Measurements from ENCODE around the gene SGSM2. TPM values are rescaled to one million over a fixed set of nuclear protein-coding genes. Genes with fewer than 3 reads are reported as not detected.

The SGSM2 gene
- total RNA-seq, 4 donors from 2014 or later, result 14.8 to 65.6 (median 30.5) TPM

DNA sequence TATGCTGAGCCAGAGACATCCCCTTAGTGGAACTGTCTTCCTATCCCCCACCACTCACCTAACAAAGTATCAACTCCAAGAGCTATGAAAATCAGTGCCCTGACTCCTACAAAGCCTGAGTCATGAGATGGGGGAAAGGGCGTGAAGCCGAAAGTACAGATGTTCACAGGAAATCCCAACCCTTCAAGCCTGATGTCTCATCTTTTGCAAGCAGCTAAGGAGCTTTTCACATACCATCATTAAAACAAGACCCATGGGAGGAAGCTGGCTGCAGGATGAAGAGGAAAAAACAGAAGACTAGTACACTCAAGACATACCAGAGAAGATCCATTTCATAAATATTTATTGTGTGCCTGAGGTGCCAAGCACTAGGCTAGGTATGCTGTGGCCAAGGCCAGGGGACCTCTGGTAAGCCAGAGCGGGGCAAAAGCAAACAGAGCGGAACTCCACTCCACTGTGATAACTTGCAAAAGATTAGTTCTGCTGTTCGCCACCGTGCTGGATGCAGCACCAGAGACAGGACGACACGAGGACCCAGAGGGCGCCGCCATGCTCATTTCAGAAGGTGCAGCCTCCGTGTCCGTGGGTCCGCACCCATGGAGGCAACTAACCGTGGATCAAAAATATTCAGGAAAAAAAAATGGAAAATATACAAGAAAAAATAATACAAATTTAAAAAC lies 68.1 kb downstream of the SGSM2 start:
- TF ChIP-seq, protein P1, sequence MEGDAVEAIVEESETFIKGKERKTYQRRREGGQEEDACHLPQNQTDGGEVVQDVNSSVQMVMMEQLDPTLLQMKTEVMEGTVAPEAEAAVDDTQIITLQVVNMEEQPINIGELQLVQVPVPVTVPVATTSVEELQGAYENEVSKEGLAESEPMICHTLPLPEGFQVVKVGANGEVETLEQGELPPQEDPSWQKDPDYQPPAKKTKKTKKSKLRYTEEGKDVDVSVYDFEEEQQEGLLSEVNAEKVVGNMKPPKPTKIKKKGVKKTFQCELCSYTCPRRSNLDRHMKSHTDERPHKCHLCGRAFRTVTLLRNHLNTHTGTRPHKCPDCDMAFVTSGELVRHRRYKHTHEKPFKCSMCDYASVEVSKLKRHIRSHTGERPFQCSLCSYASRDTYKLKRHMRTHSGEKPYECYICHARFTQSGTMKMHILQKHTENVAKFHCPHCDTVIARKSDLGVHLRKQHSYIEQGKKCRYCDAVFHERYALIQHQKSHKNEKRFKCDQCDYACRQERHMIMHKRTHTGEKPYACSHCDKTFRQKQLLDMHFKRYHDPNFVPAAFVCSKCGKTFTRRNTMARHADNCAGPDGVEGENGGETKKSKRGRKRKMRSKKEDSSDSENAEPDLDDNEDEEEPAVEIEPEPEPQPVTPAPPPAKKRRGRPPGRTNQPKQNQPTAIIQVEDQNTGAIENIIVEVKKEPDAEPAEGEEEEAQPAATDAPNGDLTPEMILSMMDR (IDR thresholded peaks at IDR 0.05; ENCODE audit: low read depth), result no peak

DNA sequence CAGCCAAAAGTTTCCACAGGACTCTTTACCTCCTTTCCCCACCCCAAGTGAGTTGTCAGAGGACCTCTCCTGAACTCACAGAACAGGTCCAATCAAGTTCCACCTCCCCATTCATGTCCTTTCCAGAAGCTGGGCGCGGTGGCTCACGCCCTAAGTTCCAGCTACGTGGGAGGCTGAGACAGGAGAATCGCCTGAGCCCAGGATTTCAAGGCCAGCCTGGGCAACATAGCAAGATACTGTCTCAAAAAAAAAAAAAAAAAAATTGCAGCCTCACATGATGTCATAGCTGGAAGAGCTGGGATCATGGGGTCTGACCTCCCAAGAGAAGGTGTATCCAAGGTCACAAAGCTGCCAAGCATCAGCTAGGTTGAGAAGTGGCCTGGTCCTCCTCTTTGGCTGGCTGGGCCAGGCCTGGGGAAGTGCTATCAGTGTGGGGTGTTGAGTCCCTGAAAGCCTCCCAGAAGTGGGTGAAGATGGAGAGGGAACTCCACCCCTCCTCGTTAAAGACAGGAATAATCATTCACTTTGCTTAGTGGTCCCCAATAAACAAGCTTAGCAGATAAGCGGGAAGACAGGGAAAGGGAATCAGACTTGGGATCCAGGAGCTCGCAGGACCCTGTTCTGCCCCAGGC lies 69.1 kb downstream of the SGSM2 start:
- TF ChIP-seq, protein P1 (IDR thresholded peaks at IDR 0.05; ENCODE audit: low read depth), result no peak

DNA sequence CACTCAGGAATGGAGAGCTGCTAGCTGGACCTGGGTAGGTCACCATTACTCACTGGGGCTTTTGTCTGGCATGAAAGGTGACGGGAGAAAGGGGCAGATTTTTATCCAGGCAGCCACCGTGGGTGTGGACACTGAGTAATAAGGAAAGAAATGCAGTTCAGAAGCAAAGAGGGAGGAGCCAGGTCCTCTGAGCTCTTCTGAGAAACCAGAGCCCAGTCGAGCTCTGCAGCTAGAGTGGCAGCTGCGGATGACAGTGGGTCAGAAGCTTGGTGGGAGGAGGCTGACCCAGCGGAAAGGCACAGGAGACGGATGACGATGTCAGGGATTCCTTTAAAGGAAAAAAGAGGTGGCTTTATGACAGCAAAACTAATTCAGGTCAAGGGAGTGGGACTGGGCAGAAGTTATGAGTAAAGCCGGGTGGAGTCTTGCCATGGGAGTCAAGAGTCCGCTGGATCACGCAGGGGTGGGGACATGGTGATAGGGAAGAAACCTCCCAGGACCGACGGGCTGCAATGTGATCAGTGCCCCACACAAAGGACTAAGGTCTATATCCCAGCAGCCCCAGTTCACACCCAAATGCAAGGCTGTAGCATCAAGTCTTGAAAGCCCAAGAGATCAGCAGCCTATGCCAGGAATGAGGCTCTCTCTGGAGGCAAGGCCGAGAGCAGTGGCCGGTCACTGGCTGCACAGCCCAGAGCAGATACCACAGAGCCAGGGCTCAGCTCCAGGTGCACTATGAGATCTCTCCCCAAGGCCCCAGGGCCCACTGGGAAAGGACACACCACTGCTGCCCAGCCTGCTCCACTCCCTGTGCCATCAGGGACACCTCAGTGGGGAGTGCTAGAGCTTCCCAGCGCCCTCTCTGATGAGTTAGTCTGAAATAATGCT lies 69.8 kb downstream of the SGSM2 start:
- TF ChIP-seq, protein P1 (IDR thresholded peaks at IDR 0.05; ENCODE audit: low read depth), result no peak

DNA sequence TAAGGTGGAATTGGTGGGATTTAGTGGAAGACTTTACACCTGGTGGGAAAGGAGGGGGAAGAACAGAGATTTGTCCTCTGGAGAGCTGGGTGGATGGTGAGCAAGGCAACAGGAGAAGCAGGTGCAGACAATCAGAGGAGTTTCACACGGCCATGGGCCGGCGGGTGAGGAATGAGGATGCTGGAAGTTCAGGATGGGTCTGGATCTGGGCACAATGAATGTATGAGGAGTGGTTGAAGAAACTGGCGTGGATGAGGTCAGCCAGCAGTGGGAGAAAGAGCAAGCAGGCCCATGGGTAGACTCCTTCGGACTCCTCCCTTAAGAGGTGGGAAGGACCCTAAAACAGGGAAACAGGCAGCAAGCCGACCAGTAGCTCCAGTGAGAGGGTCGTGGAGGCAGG lies 73.7 kb downstream of the SGSM2 start:
- TF ChIP-seq, protein P1 (IDR thresholded peaks at IDR 0.05; ENCODE audit: low read depth), result no peak

DNA sequence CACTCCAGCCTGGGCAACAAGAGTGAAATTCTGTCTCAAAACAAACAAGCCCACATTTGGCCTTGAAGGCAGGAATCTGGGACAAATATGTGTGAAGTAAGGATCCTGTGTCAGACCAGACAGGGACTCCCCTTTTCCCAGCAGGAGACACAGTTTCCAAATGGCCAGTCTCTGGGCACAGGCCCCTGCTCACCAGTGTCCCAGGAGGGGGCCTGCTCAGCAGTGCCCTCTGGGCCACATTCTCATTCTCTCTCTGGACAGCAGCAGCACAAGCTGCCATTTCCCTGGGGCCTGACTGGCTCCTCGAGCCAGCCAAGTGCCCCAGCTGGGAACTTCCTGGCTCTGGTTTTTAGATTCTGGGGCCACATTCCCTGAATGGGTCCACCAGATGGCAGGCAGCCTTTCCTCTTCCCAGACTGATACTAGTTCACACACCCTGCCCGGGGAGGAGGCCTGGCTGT lies 75.3 kb downstream of the SGSM2 start:
- TF ChIP-seq, protein P1 (IDR thresholded peaks at IDR 0.05; ENCODE audit: low read depth), result no peak

DNA sequence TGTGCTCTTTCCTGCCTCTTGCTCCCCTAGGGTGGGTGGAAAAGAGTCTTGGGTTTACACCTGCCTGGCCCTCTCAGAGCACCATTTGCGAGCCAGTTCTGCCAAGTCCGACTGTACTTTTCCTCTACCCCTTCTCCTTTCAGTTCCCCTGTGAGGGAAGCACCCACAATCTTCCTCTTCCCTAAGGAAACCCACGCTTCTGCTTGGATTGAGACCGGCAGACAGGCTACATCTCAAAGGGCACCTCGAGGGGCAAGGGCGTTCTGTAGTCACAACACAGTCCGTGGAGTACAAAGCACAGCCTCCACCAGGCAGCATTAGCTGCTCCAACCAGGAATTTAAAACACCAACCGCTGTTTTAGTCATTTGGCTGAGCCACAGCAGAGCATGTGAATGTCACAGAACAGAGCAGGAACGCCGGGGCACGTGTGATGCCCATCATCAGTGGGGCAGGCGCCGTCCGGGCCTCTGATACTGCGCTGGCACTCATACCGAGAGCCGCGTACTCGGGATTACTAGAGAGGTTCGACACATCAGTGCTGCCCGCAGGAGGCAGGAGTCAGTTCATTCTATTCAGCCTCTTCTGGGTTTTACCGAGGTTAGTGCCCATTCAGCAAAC lies 77.3 kb downstream of the SGSM2 start:
- TF ChIP-seq, protein P1 (IDR thresholded peaks at IDR 0.05; ENCODE audit: low read depth), result no peak

Data from subcutaneous adipose tissue (tissue), 4 donors.